ENCODE measurements around the gene GAB2.
"Not testable (repeated sequence)": the region's sequence is repeated elsewhere in the genome, so short reads cannot be mapped to it uniquely, and the experiment has no call there.

GAB2 gene

DNA sequence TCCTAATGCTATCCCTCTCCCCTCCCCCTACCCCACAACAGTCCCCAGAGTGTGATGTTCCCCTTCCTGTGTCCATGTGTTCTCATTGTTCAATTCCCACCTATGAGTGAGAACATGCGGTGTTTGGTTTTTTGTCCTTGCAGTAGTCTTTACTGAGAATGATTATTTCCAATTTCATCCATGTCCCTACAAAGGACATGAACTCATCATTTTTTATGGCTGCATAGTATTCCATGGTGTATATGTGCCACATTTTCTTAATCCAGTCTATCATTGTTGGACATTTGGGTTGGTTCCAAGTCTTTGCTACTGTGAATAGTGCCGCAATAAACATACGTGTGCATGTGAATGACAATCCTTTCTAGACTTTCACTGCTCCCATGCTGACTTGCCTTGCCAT is 241.8 kb downstream of the GAB2 start:
- DNase-seq, result not testable (repeated sequence)

DNA sequence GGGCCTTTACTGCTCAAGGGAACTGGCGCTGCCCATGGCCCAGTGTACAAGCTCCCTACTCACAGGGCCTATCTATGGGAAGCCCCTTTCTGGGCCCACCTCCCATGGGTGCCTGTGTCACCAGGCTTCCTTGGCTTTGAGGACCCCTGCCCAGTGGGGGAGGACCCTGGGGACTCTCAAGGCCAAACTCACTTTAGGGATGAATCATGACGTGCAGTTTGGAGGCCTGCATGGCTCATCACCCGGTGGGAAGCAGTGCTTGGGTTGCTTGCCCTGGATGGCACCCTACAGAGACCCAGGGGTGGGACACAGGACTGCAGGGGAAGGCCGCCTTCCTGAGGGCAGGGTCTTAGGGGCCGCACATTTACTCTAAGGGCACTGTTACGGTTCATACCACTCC is 245.7 kb downstream of the GAB2 start:
- DNase-seq, result no peak

DNA sequence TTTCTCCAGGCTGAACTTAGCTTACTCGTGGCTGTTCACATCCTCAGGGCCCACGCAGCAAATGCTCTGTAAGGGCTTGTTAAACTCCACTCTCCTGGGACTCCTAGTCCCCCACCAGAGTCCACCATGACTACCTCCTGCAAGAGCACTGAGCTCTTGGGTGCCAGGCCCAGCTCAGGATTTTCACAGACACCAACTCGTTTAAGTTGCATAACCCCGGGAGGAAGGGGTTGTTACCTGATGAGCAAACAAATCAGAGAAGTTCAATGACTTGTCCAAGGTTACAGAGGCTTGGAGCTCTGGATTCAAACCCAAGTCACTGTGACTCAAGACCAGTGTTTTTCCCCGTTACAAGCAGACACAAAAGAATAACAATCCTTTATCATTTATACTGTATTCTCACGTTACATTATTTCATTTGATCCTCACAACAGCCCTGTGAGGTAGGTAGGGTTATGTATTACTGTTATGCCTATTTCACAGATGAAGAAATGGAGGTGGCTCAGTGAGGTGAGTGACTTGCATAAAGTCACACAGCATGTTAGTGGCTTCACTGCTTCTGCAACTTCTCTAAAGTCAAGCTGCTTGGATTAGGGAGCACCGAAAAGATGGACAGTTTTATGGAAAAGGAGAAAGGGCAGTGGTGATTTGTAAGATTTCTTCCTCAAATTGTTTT is 246.6 kb downstream of the GAB2 start:
- DNase-seq, result no peak

DNA sequence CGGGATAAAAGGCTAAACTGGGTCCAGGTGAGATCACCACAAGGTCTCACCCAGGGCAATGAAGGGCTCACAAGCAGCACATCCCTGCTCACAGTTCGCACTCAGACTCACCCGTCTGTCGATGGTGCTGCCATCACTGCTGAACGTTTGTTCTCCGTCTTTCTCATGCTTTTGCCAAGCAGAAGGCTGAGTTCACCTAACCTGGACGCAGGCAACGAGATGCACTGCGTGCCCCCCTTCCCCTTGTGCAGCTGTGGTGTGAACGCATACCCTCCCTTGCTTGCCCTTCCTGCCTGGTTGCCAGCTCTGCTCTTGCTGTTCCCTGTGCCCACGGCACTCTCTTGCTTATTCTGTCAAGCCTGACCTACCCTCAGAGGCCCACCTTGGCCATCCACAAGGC is 247.2 kb downstream of the GAB2 start:
- no peak for DNase-seq

DNA sequence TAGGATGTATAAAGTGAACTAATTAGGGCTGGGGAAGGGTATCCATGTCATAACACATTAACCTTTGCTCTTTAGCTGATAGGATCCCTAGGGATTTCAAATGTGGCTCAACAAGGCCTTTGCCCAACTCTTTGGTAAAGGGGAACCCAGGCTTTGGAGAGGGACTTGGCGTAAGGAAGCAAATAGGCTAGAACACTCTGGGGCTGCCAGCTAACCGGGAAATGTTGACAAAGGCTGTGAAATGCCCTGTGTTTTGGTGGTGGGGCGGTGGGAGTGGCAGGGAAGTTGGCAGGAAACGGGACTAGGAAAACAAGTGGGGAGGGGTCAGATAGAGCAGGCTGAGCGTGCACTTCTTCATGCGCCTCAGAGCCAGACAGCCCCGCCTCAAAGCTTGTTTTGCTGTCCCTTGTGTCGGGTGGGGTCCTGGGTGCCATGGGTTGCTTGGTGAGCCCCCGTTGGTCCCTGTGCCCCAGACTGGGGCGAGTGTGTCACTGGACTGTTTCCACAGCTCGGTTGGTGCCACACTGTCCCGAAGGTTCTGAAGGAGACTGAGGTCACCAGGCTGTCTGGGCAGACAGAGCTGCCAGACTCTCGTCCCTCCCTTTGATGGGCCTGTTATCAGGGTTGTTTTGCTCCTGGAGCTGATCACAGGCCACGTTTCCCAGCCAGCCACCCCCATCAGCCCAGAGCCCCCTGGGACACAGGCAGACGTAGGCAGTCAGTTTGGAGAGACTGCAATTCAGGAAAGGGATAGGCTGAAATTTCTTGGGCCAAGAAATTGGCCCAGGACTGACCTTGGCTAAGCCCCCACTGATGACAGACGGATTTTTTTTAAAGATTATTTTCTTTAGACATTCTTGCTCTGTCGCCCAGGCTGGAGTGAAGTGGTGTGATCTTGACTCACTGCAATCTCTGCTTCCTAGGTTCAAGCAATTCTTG is 248.8 kb downstream of the GAB2 start:
- DNase-seq, result no peak

DNA sequence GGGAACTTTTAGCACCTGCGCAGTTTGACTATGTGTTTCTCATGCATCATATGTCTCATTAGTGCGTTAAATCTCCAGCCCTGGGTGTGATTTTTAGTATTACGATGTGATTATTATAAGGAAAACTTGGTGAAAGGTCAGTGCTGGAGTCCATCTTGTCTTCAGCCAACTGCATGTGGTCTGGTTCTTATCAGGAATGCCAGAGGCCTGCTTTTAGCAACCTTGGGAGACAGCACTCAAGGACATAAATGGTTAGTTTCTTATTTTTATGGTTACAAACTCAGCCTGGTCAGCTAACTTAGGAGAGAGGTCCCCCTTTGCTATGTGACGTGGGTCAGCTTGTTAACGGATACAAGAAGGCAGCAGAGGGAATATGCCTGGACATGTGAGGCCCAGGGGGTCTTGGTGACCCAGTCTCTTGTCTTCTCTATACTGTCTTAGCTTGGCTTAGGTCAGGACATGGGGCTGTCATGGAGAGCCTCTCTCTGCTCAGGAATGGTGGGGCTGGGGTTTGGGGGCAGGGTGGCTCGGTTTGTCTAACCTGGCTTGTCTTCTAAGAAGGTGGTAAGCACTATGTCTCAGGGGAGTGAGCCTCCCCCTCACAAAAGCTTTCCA is 250.7 kb downstream of the GAB2 start:
- DNase-seq, result no peak

Measured in GDM1 (cell line).